Panc1 (cell line): ENCODE data around the gene KAT6B. TPM values are rescaled to one million over a fixed set of nuclear protein-coding genes. Genes with fewer than 3 reads are reported as not detected.

Experiments used
- ATAC-seq: fragments of 200-7000 bp; cut with Tn5 transposase; 2 replicates; pipeline ENCODE4 v1.9.1; 2020; ENCODE audit warnings: mild to moderate bottlenecking, moderate library complexity
- BruUV-seq: library from RNA; stranded (reverse); fragments of 400-500 nt; replicated peaks from 2 replicates; lab custom pipeline; 2021; lab: Mats Ljungman, UMichigan
- CTCF ChIA-PET: fragments of 300-600 bp; sonication (Branson Sonifier 250); formaldehyde crosslinking; loops from one replicate; lab custom pipeline; 2022; ENCODE audit warnings: antibody characterized with exemption; lab: Charles Lee
- POLR2A ChIA-PET: fragments of 300-600 bp; sonication (Branson Sonifier 250); formaldehyde crosslinking; loops from one replicate; lab custom pipeline; 2022; ENCODE audit warnings: antibody characterized with exemption; lab: Charles Lee
- DNase-seq: peaks from one replicate; pipeline ENCODE4 v3.0.0-alpha.2; 2010; ENCODE audit warnings: low read depth, low spot score
- H3K27ac ChIP-seq: 2 replicates; pipeline ENCODE4 v1.5.1; 2011; ENCODE audit warnings: mild to moderate bottlenecking, low read length, inconsistent platforms
- H3K27me3 ChIP-seq: fragments of 200-500 bp; sonication (Bioruptor generic); 2 replicates; pipeline ENCODE4 v1.6.0; 2014; ENCODE audit warnings: low read length, inconsistent platforms; ENCODE audit not compliant: control insufficient read depth, insufficient read depth
- H3K36me3 ChIP-seq: fragments of 200-500 bp; sonication (Bioruptor generic); 2 replicates; pipeline ENCODE4 v1.5.1; 2014; ENCODE audit warnings: inconsistent platforms, mild to moderate bottlenecking, low read length, moderate library complexity; ENCODE audit not compliant: control insufficient read depth, insufficient read depth
- H3K4me1 ChIP-seq: 2 replicates; pipeline ENCODE4 v1.5.1; 2011; ENCODE audit warnings: inconsistent platforms, mild to moderate bottlenecking, low read length, moderate library complexity; ENCODE audit not compliant: control insufficient read depth, insufficient read depth
- H3K4me3 ChIP-seq, 2 experiments: 2 replicates each; pipeline ENCODE4 v1.5.1; 2011 to 2012; ENCODE audit warnings: low read depth in 2 of 2, low read length in 2 of 2, mild to moderate bottlenecking in 2 of 2, inconsistent platforms in 1 of 2, moderate library complexity in 1 of 2
- H3K9me3 ChIP-seq: fragments of 200-500 bp; sonication (Bioruptor generic); 2 replicates; pipeline ENCODE4 v1.5.1; 2014; ENCODE audit warnings: low read depth, mild to moderate bottlenecking, inconsistent platforms, low read length, moderate library complexity; ENCODE audit not compliant: control insufficient read depth, insufficient read depth
- CTCF ChIP-seq: fragments of 450-650 bp; IDR thresholded peaks from 2 replicates; pipeline ENCODE4 v1.5.1; 2017; ENCODE audit warnings: mild to moderate bottlenecking
- POLR2AphosphoS5 ChIP-seq: IDR thresholded peaks from 2 replicates; pipeline ENCODE4 v1.6.1; 2012; ENCODE audit warnings: mild to moderate bottlenecking, low read depth, low read length, moderate library complexity
- REST ChIP-seq, 2 experiments: IDR thresholded peaks; 2 replicates each; pipeline ENCODE4 v1.6.1; 2011 to 2012; ENCODE audit warnings: low read depth in 2 of 2, control low read depth in 1 of 2, low read length in 1 of 2, mild to moderate bottlenecking in 1 of 2, moderate library complexity in 1 of 2; ENCODE audit not compliant: insufficient read depth in 1 of 2
- SIN3A ChIP-seq: IDR thresholded peaks from 2 replicates; pipeline ENCODE4 v1.6.1; 2012; ENCODE audit warnings: low read depth, mild to moderate bottlenecking, low read length, moderate library complexity, borderline replicate concordance; ENCODE audit not compliant: insufficient read depth
- TCF7L2 ChIP-seq: IDR thresholded peaks from 2 replicates; pipeline ENCODE4 v1.6.1; 2011; ENCODE audit warnings: mild to moderate bottlenecking, low read depth, low read length, inconsistent platforms
- in situ Hi-C: cut with HindIII; loops from 2 replicates; pipeline ENCODE4 v1.10.0; 2016; ENCODE audit warnings: low sequenced_read_pairs, low pct_unique_long_range_greater_than_20kb
- intact Hi-C: fragments of 100-400 bp; cut with micrococcal nuclease; formaldehyde crosslinking; loops from one replicate; pipeline ENCODE4 v1.10.0; 2022; ENCODE audit not compliant: unreplicated experiment
- total RNA-seq: library from RNA; stranded (reverse); gene quantifications from one replicate; pipeline ENCODE4 v1.2.1, GENCODE V29; 2021; ENCODE audit not compliant: unreplicated experiment

KAT6B gene
- total RNA-seq, 1 experiment from 2014 or later, result 31.1 TPM

GRCh38 chr10:75018251-75018650, 191.9 kb downstream of the KAT6B start:
- ChIA-PET POLR2A (interaction anchor here (0.5 to 0.6 kb wide), 2 partner anchors 85 to 394 kb away, joined by 6 to 8 read pairs; no protein-coding TSS in a partner anchor), CTCF (no interaction called here)
- H3K36me3 ChIP-seq, result no peaks in the 10 kb centered on the region; the same call in 1 of the 2 replicates
- no TSS peak for BruUV-seq
- no peaks in the 10 kb centered on the region for H3K27me3 ChIP-seq
- TF ChIP-seq REST (IDR thresholded peaks at IDR 0.05; ENCODE audit: insufficient read depth in 1 of 2, low read depth in 2 of 2, low read length in 1 of 2) (no peak), POLR2AphosphoS5 (no peak), CTCF (no peak), TCF7L2 (no peak), SIN3A (no peak)
- H3K9me3 ChIP-seq, result no peaks in the 10 kb centered on the region
- DNase-seq (no peak), ATAC-seq (no peak)
- no peak overlapping the region for H3K27ac ChIP-seq
- intact Hi-C loops (no loop called here), in situ Hi-C loops (no loop called here)
- no peak overlapping the region for H3K4me3 ChIP-seq
- peaks cover 10% of the 10 kb centered on the region for H3K4me1 ChIP-seq

GRCh38 chr10:75018686-75019307, 192.4 kb downstream of the KAT6B start:
- intact Hi-C loops (no loop called here), in situ Hi-C loops (no loop called here)
- H3K27me3 ChIP-seq, result no peaks in the 10 kb centered on the region
- TF ChIP-seq REST (IDR thresholded peaks at IDR 0.05; ENCODE audit: insufficient read depth in 1 of 2, low read depth in 2 of 2, low read length in 1 of 2) (no peak), SIN3A (no peak), CTCF (no peak), TCF7L2 (no peak), POLR2AphosphoS5 (no peak)
- no peak for ATAC-seq
- BruUV-seq, result no TSS peak
- ChIA-PET CTCF (no interaction called here), POLR2A (interaction anchor here (0.5 to 0.6 kb wide), 2 partner anchors 85 to 394 kb away, joined by 6 to 8 read pairs; no protein-coding TSS in a partner anchor)
- no peak overlapping the region for H3K4me3 ChIP-seq
- H3K9me3 ChIP-seq, result no peaks in the 10 kb centered on the region
- no peak for DNase-seq
- peaks cover 10% of the 10 kb centered on the region for H3K4me1 ChIP-seq
- no peaks in the 10 kb centered on the region; the same call in 1 of the 2 replicates for H3K36me3 ChIP-seq
- no peak overlapping the region for H3K27ac ChIP-seq
